HEK293T (cell line): ENCODE data around the gene DERL3.

Source experiments
- BHLHE40 ChIP-seq: fragments of 450-650 bp; IDR thresholded peaks from 2 replicates; pipeline ENCODE4 v1.6.1; 2016; ENCODE audit warnings: mild to moderate bottlenecking, moderate library complexity, borderline replicate concordance
- FOXA1 ChIP-seq: fragments of 450-650 bp; IDR thresholded peaks from 2 replicates; pipeline ENCODE4 v1.6.1; 2016; ENCODE audit warnings: mild to moderate bottlenecking

- TF ChIP-seq BHLHE40 (no peak), FOXA1 (no peak)
Observed at GRCh38 chr22:23815541-23816155, 23.2 kb downstream of the DERL3 start.
